ENCODE results near the gene VIPR1.
A peak's percentile ranks its signal among the peaks of the same experiment; 100 is the strongest.

DNA sequence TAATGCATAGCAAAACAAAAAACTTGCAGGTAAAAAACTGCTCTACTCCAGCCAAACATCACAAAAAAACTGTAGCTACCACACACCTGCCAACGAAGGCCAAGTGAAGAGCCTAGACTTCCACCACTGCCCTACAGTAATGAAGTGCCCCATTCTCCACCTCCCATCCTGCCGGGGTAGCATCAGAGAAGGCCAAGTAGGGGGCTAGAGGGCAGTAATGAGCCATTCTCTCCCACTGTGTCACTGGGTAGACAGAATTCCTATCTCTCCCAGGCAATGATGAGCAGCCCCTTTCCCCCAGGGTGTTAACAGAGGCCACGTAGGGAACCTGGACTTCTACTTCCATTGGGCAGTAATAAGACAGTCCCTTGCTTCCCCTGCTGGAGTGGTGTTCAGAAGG, 69.8 kb downstream of the VIPR1 start:
- TF ChIP-seq, protein P1, sequence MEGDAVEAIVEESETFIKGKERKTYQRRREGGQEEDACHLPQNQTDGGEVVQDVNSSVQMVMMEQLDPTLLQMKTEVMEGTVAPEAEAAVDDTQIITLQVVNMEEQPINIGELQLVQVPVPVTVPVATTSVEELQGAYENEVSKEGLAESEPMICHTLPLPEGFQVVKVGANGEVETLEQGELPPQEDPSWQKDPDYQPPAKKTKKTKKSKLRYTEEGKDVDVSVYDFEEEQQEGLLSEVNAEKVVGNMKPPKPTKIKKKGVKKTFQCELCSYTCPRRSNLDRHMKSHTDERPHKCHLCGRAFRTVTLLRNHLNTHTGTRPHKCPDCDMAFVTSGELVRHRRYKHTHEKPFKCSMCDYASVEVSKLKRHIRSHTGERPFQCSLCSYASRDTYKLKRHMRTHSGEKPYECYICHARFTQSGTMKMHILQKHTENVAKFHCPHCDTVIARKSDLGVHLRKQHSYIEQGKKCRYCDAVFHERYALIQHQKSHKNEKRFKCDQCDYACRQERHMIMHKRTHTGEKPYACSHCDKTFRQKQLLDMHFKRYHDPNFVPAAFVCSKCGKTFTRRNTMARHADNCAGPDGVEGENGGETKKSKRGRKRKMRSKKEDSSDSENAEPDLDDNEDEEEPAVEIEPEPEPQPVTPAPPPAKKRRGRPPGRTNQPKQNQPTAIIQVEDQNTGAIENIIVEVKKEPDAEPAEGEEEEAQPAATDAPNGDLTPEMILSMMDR (IDR thresholded peaks at IDR 0.05; ENCODE audit: low read depth, low read length, missing input control) = peak; percentile 39
- TF ChIP-seq RAD21 (IDR thresholded peaks at IDR 0.05) = peak; percentile 70 to 80
- TF ChIP-seq EGR1 (IDR thresholded peaks at IDR 0.05; ENCODE audit: low read depth in 2 of 2) = no peak
- no peak for TF ChIP-seq TAF1 (conservative IDR thresholded peaks at IDR 0.05)
- no peak for TF ChIP-seq REST (IDR thresholded peaks at IDR 0.05)
- no peak for TF ChIP-seq GABPA (IDR thresholded peaks at IDR 0.05 in 1 of 2, conservative IDR thresholded peaks at IDR 0.05 in 1 of 2)
- no peak for TF ChIP-seq SP1 (IDR thresholded peaks at IDR 0.05)
